Stimulated activated CD8-positive, alpha-beta memory T cell treated with anti-CD3 and anti-CD28 coated beads, Interleukin-12 subunit alpha, Interleukin-12 subunit beta, amount 100 ng/mL, for 24 hours (primary cell): ENCODE measurements around the gene LRRC8D.

Experiments used
- DNase-seq: peaks from one replicate; pipeline ENCODE4 v3.0.0-alpha.2; 2020; ENCODE audit errors: extremely low read depth

The LRRC8D gene

DNA sequence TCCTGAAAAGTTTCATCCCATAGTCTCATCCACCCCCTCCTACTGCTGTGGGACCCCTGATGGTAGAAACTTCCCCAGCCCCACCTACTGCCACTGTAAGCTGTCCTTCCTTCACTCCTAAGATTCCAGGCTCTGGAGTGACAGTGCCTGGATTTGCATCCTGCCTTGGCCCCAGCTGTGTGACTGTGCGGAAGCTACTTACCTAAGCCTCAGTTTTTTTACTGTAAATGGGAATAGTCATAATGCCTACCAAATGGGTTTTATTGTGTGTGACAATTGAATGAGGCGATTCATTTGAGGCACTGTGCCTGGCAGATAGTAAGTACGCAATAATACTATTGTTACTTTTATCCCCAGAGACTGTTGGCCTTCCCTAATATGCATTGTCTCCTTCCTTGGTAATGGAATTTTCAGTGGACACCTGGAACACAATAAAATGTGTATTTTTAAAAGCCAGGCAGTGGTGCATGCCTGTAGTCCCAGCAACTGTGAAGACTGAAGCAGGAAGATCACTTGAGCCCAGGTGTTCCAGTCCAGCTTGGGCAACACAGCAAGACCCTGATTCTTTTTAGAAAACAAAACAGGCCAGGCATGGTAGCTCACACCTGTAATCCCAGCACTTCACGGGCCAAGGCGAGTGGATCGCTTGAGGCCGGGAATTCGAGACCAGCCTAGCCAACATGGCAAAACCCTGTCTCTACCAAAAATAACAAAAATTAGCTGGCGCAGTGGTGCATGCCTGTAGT lies 119.0 kb downstream of the LRRC8D start:
- DNase-seq = no peak

DNA sequence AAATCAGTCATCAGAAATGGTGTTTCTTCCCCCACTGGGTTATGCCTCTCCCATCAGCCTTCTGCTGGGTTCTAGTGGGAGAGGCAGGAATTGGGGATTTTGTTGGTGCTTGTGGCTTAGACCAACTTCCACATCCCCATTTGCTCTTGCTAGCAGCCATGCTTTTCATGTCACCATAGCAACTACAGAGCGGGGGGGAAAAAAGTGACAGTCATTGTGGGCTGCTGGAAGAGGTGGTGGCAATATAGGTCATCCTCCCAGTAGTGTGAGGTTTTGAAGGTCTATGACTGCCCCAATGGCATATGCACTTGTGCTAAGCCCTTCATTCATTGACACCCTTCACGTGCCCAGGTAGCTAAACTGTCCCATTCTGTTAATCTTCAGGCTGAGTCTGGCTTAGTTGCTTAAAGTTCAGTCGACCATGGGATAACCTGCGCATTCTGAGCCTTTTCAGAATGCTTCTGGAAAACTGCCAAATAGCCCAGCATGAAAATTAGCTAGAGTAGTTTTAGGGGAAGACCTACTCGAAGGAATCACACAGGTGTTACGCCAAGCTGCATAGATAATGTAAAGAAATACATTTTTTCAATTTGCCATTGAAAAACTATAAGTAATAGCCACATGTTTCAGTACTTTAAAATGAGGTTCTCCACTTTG lies 120.4 kb downstream of the LRRC8D start:
- no peak for DNase-seq

DNA sequence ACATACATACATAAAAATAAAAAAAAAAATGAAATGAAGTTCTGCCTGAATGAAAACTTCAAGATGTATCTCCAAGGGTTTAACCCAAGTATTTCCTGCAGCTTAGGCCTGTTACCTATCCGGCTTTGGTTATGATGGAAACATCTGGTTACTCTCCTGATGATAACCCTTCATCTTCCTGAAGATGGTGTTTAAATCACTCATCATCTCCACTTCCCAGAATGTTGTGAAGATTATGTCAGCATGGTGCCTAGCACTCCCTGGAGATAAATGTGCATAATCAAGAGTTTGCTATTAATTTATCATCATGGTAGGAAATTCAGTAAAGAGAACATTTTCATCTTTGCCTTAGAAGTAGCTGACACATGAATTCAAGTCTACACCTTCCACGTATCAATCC lies 121.2 kb downstream of the LRRC8D start:
- DNase-seq = no peak

DNA sequence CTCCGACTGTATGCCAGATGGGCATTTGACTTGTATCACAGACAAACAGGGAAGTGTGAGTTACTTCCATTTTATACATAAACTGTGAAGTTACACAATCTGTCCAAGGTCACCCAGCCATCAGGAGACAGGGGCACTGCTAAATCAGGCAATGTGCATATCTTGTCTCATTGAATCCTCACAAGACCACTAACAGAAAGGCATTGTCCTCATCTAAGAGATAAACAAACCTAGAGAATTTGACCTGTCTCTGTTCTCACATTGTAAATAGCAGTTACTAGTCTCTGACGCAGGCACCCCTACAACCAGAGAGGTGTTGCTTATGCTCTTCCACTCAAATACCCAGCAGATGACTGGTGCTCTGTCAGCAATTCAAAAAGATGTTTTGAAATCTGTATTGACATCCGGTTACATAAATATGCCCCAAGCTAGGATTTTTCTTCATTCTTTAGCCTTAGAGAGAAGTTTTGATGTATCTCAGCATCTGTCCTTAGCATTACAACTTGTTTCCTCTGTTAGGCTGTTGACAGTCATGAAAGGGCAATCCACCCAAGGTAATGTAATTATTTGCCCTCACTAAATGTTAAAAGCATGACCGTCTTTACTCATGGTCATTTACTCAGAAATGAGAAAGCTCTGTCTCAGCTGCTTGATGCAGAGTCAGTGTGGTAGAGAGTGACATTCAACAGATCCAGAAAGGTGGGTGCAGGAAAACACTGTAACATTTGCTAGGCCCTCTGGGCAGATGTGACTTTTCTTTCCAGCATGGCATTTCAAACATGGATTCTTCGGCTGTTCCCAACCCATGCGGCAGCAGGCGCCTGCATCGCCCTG lies 122.2 kb downstream of the LRRC8D start:
- DNase-seq = no peak

DNA sequence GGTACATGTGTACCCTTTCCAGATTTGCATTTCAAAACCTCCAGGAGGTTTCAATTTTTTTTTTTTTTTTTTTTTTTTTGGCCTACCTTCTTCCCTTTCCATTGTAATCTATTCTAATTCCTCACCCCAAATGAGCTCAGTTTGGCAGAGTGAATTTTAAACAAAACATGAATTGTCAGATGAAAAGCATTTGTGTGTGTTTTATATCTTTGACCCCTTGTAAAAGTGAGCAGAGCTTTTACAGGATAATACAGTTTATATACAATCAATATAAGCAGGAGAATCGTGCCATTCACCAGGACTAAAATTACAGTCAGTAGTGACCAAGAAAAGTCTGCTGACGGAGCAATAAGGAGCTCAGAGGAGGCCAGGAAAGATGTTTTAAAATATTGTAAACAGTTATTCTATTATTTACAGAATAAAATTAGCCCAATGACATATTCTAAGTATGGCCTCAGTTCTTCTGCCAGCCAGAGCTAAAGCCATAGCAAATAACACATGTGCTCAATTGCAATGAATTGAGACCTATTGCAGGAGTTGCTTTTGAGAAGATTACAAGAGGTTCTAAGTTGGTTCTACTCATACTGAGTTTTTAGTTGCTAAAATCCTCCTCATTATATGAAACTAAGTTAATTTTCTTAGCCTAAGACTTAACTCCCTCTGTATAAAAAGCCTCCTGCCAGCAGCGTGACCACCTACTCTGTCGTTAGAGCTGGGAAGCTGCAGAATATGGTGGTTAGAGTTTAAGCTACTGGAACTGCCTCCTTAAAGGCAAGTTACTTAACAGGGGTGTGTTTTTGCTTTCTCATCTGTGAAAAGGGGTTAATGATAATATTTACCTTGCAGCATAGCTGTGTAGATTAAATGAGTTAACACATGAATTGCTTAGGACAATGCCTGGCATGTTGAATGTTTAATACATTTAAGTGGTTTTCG lies 123.3 kb downstream of the LRRC8D start:
- no peak for DNase-seq

DNA sequence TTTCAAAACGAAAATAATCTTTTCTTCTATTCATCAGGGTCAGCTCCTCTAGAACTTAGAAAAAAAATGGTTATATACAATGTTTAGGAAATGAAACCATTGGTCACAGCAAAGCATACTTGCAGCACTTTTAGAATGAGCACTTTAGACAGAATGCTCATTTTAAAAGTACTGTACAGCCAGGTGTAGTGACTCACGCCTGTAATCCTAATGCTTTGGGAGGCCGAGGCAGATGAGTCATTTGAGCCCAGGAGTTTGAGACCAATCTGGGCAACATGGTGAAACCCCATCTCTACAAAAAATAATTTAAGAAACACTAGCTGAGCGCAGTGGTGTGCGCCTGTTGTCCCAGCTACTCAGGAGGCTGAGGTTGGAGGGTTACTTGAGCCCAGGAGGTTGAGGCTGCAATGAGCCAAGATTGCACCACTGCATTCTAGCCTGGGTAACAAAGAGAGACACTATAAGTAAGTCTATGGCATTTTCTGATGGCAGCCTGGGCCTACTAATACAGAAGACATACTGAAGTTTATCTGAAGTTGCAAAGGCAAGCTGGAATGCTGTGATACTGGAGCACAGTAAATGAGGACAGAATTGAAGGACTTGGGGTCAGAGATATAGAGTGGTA lies 125.1 kb downstream of the LRRC8D start:
- DNase-seq = no peak

DNA sequence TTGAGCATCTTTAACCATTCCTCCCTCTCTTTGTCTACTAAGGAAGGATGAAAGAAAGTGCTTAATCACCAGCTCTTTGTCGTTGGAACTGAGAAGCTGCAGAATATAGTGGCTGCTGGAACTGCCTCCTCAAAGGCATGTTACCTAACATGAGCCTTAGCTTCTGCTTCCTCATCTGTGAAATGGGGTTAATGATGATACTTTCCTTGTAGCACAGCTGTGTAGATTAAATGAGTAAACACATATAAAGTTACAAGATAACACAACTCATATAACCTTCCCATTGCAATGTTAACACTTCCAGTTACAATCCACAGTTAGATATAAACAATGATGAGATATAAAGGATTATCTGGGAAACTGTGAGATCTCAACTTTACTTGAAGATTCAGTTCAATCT lies 125.7 kb downstream of the LRRC8D start:
- no peak for DNase-seq

DNA sequence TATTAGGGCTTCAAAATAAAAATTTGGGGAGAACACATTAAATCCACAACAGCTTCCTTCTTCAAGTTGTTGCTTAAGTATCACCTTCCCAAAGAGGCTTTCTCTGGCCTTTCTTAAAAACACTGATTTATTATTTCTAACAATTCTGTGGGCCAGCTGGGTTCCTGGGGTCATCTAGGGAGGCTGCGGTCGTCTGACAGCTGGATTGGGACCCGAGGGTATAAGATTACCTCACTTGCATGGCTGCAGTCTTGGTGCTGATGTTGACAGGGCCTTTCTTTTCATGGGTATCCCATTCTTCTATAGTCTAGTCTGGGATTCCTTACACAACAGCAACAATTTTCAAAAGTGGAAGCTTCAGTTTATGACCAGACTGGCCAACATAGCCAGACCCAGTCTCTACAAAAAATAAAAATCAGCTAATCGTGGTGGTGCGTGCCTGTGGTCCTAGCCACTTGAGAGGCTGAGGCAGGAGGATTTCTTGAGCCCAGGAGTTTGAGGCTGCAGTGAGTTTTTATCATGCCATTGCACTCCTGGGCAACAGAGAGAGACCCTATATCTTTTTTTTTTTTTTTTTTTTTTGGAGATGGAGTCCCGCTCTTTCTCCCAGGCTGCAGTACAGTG lies 128.0 kb downstream of the LRRC8D start:
- DNase-seq = no peak

DNA sequence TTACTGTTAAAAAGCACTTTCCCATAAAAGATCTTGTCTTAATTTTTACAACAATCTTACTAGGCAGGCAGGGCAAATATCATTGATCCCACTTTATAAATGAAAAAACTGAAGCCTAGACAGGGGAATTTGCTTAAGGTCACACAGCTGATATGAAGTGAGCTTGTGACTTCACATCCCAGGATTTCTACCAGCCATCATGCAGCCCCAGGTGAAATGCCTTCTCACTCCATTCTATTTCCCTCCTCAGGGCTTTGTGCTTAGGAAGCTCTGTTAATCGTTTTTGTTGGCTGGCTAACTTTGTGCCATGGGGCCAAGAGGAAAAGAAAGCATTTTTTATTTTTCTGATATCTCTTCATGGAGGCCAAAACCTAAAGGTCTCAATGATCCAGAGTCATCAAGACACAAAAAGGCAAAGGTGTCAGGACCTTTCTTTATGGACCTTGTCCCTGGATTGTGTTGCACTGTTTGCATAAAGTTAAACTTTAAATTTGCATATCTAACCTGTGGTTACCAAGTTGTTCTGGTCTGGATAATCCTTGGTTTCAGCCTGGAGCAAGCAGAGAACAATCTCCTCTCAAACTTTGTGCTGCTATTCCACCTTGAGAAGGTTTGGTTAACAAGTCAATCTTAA lies 129.3 kb downstream of the LRRC8D start:
- DNase-seq = no peak

DNA sequence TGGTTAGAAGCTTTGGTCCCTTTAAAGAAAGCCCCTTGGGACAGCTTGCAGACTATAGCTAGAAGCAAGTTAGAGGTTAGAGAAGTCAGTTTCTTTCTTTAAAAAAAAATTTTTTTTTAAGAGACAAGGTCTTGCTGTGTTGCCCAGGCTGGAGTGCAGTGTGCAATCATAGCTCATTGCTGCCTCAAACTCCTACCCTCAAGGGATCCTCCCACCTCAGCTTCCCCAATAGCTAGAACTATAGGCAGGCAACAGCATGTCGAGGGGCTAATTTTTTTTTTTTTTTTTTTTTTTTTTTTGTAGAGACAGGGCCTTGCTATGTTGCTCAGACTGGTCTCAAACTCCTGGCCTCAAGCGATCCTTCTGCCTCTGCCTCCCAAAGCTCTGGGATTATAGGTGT lies 129.9 kb downstream of the LRRC8D start:
- no peak for DNase-seq

DNA sequence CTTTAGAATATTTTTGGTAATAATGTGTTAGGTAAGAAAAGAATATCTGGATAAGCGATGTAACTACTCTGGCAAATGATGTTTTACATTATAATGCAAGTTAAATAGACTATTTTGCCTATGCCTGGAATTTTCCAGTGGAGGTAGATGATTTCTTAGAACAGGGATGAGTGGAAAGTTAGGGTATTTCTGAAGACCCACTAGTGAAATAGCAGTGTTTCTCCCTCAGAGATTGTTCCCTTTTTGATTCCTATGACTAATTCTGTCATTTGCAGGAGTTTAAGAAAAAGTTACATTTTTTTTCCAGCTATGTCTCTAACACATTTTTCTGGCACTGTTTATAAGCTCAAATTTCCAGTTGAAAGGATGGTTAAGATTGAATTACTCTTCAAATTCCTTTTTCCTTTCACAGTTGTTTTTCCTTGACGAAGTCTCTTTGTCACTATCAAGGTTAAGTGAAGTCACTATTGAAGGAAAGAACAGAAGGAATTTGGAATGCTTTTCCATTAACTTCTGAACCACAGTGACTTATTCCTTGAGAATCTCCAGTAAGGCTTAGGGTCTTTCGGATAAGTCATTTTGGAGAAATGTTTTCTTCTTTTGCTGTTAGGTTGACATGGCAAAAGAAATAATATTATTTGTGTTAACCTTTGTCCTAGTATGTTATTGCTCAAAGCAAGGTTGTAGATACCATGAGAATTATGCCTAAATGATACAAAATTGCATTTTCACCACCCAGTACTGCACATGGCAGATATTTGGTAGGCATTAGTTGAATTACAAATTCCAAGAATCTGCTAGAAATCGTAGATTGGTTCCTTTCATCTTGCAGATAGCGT lies 131.2 kb downstream of the LRRC8D start:
- no peak for DNase-seq

DNA sequence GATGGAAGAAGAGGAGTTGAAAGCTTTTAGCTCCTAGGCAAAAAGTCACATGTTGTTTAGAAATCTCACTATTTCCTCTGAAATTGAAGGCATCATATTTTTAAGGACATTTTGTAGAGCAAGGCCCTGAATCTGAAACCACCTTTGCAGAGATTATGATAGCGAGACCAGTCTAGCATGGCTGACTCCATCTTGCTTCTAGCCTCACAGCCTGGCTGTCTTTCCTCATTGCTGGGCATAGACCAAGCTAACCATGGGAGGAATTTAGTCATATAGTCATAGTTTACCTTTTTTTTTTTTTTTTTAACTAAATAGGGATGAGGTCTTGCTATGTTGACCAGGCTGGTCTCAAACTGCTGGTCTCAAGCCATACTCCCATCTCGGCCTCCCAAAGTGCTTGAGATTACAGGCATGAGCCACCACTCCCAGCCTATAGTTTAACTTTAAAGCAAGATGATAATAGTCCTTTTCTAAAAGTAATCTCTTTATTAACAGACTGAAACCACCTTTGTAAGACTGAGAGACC lies 131.8 kb downstream of the LRRC8D start:
- no peak for DNase-seq

DNA sequence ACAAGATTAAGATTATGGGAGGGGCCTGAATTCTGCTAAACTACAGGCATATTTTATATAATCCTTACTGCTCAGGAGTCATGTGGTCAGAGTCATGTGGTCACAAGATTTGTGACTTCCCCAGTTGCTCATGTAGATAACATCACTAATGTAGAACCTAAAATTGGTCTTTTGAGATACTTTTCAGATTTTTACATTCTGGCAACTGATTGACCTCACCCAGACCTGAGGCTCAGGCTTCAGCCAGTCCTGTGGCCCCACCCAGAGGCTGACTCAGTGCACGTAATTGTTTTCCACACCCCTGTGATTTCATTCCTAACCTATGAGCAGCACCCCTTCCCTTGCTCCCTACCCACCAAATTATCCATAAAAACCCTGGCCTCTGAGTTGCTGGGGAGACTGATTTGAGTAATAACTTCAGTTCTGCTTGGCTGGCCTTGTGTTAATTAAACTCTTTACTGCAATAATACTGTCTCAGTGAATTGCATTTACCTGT lies 132.3 kb downstream of the LRRC8D start:
- no peak for DNase-seq

DNA sequence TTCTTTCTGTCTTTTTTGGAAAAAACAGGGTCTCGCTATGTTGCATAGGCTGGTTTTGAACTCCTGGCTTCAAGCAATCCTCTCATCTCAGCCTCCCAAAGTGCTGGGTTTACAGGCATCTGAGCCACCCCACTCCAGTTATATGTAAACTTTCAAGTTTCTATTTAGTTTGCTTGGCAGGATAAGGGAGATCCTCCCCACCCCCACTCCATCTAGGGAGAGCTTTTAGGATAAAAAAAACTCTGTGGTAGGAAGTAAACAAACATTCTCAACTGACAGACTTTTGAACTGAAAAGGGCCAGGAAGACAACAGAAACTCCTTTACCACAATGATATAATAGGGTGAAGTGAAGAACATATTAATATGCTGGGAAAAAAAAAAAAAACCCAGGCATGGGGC lies 133.1 kb downstream of the LRRC8D start:
- DNase-seq = no peak

DNA sequence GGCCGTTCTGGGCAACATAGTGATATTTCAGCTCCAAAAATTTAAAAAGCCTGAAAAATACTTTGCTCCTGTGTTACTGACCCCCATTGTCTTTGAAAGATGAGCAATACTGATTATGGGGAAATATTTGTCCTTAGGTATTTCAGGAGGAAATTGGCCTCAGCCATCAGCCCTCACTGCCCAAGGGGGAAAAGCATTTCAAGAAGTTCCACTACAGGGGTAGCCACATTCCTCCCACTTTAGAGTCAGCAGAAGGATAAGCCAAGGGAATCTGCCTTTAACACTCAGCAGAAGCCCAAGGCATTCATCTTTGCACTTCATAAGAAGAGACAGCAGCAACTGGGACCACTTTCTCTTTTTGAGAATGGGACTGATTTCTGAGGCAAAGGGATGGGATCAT lies 133.6 kb downstream of the LRRC8D start:
- DNase-seq = no peak

DNA sequence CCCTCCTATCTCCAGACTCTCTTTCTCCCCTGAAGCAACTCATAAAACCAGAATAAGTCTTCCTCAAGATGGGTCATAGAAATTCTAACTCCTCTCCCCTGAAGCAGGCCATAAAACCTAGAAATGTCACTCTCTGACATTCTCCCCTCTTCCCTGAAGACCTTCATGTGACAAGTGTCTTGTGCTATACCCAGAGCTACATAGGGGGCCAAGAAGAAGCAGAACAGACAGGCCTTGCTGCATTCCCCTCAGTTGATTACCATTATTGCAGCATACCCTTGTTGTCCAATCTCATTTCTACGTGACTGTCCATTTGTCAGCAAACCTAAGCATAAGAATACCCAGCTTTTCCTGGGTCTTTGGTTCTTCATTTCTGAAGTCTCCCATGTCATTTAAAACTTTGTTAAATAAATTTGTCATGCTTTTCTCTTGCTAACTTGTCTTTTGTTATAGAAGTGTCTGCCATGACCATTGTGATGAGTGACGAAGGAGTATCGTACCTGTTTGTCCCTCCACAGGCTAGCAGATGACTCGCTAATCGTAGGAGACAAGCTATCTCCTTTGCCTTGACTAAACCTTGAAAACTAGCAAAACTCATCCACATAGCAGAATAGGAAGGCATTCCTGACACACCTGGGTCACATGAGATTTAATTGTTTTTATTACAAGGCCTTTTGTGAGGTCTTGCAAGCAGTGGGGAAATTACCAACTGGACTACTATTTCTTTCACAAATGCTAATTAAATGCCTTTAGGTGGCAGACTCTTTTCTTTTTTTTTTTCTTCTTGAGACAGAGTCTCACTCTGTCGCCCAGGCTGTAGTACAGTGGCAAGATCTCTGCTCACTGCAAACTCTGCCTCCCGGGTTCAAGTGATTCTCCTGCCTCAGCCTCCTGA lies 134.7 kb downstream of the LRRC8D start:
- no peak for DNase-seq

DNA sequence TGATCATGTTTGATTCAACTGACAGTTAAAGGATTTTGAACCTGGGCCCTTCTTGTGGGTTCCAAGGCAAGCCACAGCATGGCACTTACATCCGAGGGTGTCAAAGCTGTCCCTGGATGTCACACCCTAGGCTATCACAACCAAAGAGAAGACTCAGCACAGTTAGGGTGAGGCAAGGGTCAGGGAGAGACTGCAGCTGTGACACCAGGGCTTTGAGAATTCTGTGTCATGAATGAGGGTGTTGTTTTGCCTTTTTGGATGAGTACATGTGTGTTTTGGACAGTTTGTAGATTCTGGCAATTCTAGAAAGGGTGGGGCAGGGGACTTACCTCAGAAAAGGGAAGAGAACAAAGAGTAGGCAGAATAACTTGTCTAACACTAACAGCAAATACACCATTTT lies 136.3 kb downstream of the LRRC8D start:
- DNase-seq = no peak
